RWPE2 (cell line): Measurements from ENCODE around the gene RUNX3.

Source experiments
- ATAC-seq: fragments of 200-7000 bp; cut with Tn5 transposase; 3 replicates; pipeline ENCODE4 v1.9.1; 2021; ENCODE audit warnings: low read depth
- DNase-seq: peaks from one replicate; pipeline ENCODE4 v3.0.0-alpha.2; 2020; ENCODE audit warnings: low spot score
- H3K27ac ChIP-seq: fragments of 450-650 bp; 2 replicates; pipeline ENCODE4 v1.5.1; 2017; ENCODE audit warnings: mild to moderate bottlenecking; ENCODE audit not compliant: poor library complexity, severe bottlenecking
- H3K27me3 ChIP-seq: fragments of 250-450 bp; sonication (Bioruptor Pico); 2 replicates; pipeline ENCODE4 v1.5.1; 2021; ENCODE audit warnings: mild to moderate bottlenecking, moderate library complexity; ENCODE audit not compliant: insufficient read depth, poor library complexity, severe bottlenecking
- H3K36me3 ChIP-seq: fragments of 250-450 bp; sonication (Bioruptor Pico); 2 replicates; pipeline ENCODE4 v1.5.1; 2020; ENCODE audit warnings: low read depth, mild to moderate bottlenecking, moderate library complexity
- H3K4me1 ChIP-seq: fragments of 250-450 bp; sonication (Bioruptor Pico); 2 replicates; pipeline ENCODE4 v1.5.1; 2021; ENCODE audit warnings: mild to moderate bottlenecking, moderate library complexity; ENCODE audit not compliant: insufficient read depth, poor library complexity, severe bottlenecking
- H3K4me3 ChIP-seq: fragments of 250-450 bp; sonication (Bioruptor Pico); 2 replicates; pipeline ENCODE4 v1.5.1; 2021; ENCODE audit warnings: mild to moderate bottlenecking, moderate library complexity; ENCODE audit not compliant: severe bottlenecking
- H3K9me3 ChIP-seq: fragments of 250-450 bp; sonication (Bioruptor Pico); 2 replicates; pipeline ENCODE4 v1.5.1; 2021; ENCODE audit warnings: mild to moderate bottlenecking, moderate library complexity; ENCODE audit not compliant: severe bottlenecking
- CTCF ChIP-seq: fragments of 450-650 bp; IDR thresholded peaks from one replicate; pipeline ENCODE4 v1.5.1; 2017; ENCODE audit warnings: mild to moderate bottlenecking, moderate library complexity; ENCODE audit not compliant: poor library complexity, severe bottlenecking

RUNX3 gene

GRCh38 chr1:24875991-24876506 is 54.0 kb downstream of the RUNX3 start:
- Histone ChIP-seq H3K27me3 (no peaks in the 10 kb centered on the region), H3K9me3 (no peaks in the 10 kb centered on the region), H3K4me1 (no peaks in the 10 kb centered on the region), H3K27ac (no peak overlapping the region), H3K4me3 (no peak overlapping the region), H3K36me3 (no peaks in the 10 kb centered on the region)
- no peak for TF ChIP-seq CTCF
- no peak for ATAC-seq
- peak; percentile 15 for DNase-seq

GRCh38 chr1:24875257-24875656 is 54.8 kb downstream of the RUNX3 start:
- ATAC-seq = no peak
- no peaks in the 10 kb centered on the region for H3K9me3 ChIP-seq

GRCh38 chr1:24874611-24875234 is 55.4 kb downstream of the RUNX3 start:
- ATAC-seq = no peak

More at GRCh38 chr1:24875257-24875656, 54.8 kb downstream of the RUNX3 start:
- no peak overlapping the region for H3K27ac ChIP-seq
- TF ChIP-seq CTCF = no peak
- no peaks in the 10 kb centered on the region for H3K36me3 ChIP-seq
- peak; percentile 6 for DNase-seq
- no peaks in the 10 kb centered on the region for H3K27me3 ChIP-seq
- H3K4me1 ChIP-seq = no peaks in the 10 kb centered on the region
- H3K4me3 ChIP-seq = no peak overlapping the region

GRCh38 chr1:24874056-24874455 is 56.0 kb downstream of the RUNX3 start:
- TF ChIP-seq CTCF = no peak
- ATAC-seq (no peak), DNase-seq (peak; percentile 2)
- Histone ChIP-seq H3K4me3 (no peak overlapping the region), H3K27ac (no peak overlapping the region), H3K27me3 (no peaks in the 10 kb centered on the region), H3K36me3 (no peaks in the 10 kb centered on the region), H3K4me1 (no peaks in the 10 kb centered on the region), H3K9me3 (no peaks in the 10 kb centered on the region)

More at GRCh38 chr1:24874611-24875234, 55.4 kb downstream of the RUNX3 start:
- H3K27ac ChIP-seq = no peak overlapping the region
- peak; percentile 34 for DNase-seq
- no peaks in the 10 kb centered on the region for H3K4me1 ChIP-seq
- no peaks in the 10 kb centered on the region for H3K9me3 ChIP-seq
- no peak overlapping the region for H3K4me3 ChIP-seq
- H3K36me3 ChIP-seq = no peaks in the 10 kb centered on the region
- no peak for TF ChIP-seq CTCF
- no peaks in the 10 kb centered on the region for H3K27me3 ChIP-seq

GRCh38 chr1:24873148-24873547 is 56.9 kb downstream of the RUNX3 start:
- Histone ChIP-seq H3K36me3 (no peaks in the 10 kb centered on the region), H3K9me3 (no peaks in the 10 kb centered on the region), H3K27me3 (no peaks in the 10 kb centered on the region), H3K4me1 (no peaks in the 10 kb centered on the region), H3K27ac (no peak overlapping the region), H3K4me3 (no peak overlapping the region)
- ATAC-seq = no peak
- no peak for DNase-seq
- no peak for TF ChIP-seq CTCF
